8988T (cell line): ENCODE data around the gene GFRA1.
"Not testable (repeated sequence)": the region's sequence is repeated elsewhere in the genome, so short reads cannot be mapped to it uniquely, and the experiment has no call there.

Source experiments
- DNase-seq: peaks from one replicate; pipeline ENCODE4 v3.0.0; 2011

GFRA1 gene

GRCh38 chr10:116195039-116195438 lies 78.0 kb downstream of the GFRA1 start:
- DNase-seq: no peak

GRCh38 chr10:116194061-116194460 lies 78.9 kb downstream of the GFRA1 start:
- DNase-seq: no peak

DNA sequence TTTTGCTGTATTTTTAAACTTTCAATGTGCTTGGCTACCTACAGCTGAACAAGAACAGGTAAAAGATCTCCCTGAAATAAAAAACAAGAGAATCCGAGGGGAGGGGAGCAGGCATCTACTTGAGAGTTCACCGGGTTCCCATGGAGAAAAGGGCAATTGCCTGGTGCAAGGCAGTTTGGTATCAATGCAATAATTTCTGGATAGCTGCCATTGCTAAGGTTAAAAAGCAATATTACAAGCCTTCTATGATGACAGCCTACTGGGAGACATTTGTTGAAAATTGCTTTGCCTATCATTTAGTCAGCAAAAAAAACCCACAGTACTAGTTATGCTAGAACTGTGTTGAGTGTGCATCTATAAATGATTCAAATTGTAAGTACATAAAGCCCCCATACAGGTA lies 82.1 kb downstream of the GFRA1 start:
- DNase-seq: no peak

DNA sequence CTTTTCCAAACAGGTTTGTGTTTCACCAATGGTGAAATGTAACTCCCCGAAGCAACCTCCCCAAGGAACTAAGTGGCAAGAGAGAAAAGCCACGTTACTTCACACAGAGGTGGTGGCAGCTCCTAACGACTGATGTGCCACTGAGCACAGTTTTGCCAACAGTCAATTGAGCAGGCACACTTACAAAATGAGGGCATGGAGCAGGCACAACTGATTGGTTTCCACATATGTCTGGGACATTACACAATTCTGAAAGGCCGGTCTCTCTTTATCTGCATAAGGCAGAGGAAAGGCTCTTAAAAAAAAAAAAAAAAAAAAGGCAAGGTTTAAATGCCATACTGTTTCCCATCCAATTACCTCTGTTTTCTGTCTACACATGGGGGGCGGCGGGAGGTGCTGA lies 86.7 kb downstream of the GFRA1 start:
- DNase-seq: no peak

DNA sequence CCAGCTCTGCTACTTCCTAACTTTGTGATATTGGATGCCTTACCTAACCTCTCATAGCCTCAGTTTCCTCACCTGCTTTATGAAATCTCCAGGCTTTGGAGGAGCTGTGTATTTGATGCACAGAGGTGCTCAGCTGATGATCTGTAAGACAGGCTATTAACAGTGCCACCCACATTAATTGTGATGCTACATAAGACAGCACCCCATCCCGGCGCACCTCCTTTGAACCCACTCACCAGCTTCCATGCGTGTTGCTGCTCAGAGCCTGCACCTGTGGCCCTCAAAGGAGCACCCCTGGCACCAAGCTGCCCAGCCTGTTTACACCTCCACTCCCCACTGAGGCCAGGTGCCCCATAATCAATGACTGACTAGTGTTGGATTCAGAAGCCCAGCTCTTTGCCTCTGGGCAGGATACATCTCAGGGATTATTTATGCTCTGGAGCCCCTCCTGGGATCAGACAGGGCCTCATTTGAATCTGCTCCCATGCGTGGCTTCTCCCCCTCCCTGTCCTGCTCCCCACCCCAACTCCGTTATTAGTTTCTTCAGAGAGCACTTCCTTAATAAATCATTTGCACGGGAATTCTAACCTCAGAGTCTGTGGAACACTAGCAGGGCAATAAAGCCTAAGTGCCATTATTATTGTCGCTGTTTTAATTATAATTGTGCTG lies 87.7 kb downstream of the GFRA1 start:
- DNase-seq: no peak

GRCh38 chr10:116184512-116184794 lies 88.6 kb downstream of the GFRA1 start:
- no peak for DNase-seq

- no peak for DNase-seq
Observed at GRCh38 chr10:116183733-116184511, 89.1 kb downstream of the GFRA1 start.

GRCh38 chr10:116182426-116182825 lies 90.6 kb downstream of the GFRA1 start:
- no peak for DNase-seq

- no peak for DNase-seq
Observed at GRCh38 chr10:116178086-116178605, 94.9 kb downstream of the GFRA1 start.

DNA sequence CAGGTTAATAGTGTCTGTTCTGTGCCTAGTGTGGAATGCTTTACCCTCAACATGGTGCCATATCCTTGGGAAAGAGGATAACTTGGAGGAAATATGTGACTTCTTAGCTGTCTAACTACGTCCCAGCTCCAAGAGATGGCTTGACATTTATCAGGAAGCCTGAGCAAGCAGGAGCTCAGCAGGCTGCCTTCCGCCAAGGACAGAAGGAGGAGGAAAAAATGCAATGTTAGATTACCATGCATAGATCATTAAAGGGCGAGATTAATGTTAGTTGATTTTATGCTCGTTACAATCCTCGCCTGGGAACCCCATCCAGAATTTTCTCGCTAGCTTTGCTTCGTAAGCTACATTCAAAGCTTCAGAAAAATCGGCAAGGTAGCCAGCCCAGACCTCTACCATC lies 97.8 kb downstream of the GFRA1 start:
- DNase-seq: no peak

DNA sequence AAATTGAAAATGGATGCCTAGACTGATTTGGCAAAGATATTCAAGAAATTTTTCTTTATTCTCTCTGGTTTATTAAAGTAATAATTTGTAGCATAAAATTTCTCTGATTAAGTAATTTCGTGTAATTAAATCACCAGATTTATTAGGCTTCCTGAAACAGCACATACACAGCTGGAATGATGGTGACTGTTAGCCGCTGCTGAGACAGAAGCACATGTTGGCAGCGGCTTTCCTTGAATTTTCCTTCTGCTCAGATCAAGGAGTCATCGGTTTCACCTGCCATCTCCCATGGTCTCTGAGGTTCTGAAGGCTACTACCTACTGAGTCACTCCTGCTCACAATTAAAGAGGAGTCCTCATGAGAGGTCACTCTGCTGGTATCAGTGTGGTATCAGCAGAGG lies 101.5 kb downstream of the GFRA1 start:
- no peak for DNase-seq

DNA sequence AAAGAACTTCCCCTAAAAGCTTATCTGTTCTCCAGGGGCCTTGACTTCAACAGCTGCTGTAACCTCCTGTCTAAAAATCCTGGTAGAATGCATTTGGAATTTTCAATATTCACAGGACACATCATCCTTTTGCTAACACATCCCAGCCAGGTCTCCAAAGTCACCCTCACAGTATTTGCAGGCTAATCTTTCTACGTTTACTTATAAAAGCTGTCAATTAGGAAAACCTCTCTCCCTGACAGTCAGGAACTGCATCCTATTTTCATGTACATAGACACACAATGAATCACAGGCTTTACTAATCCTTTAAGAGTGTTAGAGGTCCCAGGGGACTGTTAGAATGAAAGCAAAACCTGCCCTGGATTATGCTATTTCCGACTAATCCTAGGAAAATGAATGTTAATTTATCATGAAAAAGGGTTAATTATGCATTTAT lies 102.2 kb downstream of the GFRA1 start:
- no peak for DNase-seq

- DNase-seq: no peak
Observed at GRCh38 chr10:116169782-116170445, 103.1 kb downstream of the GFRA1 start.

DNA sequence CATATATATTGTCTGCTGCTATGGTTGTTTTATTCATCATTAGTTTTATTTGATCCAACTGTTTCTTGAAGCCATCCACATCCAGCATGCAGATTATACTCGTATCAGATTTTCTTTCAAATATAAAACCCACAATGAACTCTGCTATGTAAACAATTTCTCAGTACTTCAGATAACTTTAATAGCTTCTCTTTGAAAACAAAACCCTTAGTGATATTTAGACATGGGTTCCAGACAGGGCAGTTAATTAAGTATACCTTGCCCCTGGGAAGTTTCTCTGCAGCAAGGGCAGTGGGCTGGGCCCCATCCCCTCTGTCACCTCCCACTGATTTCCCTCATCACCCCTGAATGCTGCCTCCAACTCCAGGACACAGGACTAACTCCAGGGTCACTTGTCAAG lies 104.3 kb downstream of the GFRA1 start:
- no peak for DNase-seq

GRCh38 chr10:116168329-116168728 lies 104.7 kb downstream of the GFRA1 start:
- DNase-seq: no peak

DNA sequence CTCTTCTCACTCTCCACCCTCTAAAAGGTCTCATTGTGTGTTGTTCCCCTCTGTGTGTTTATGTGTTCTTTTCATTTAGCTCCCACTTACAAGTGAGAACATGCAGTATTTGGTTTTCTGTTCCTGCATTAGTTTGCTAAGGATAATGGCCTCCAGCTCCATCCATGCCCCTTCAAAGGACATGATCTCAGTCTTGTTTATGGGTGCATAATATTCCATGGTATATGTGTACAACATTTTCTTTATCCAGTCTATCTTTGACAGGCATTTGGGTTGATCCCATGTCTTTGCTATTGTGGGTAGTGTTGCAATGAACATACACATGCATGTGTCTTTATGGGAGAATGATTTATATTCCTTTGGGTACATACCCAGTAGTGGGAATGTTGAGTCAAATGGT lies 107.1 kb downstream of the GFRA1 start:
- not testable (repeated sequence) for DNase-seq

DNA sequence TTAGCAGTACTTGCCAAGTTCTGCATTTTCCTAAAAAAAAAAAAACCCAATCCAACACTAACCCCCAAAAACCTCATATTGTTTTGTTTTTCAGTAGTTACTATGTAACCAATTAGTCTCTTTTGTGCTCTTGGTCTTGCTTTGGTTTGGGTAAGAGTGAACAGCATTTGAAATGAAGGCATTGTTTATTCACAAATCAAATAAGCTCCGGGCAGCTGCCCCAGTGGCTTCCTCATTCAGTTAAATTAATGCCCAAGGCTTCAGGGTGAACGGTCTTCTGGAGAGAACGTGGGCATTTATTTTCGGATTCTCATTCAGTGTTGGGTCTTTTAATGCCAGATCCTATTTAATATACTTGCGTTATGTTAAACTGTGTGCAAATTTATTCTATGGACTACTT lies 108.7 kb downstream of the GFRA1 start:
- DNase-seq: no peak

GRCh38 chr10:116163333-116164131 lies 109.5 kb downstream of the GFRA1 start:
- DNase-seq: no peak

DNA sequence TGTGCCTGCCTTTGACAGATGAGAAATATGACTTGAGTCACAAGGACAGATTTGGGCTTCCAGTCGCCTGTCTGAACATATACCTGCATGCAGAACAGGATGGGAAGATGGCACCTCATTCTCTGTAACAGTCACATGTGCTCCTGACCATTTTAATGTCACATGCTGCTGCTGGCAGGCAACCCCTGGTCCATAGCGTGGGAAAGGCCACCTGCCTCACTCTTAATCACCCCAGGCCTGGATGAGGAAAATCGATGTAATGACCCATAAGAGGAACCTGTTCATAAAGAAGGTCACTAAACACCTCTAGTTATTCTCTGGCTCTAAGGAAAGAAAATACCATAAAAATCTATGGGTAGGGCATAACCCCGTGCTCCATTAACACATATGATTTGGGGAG lies 110.2 kb downstream of the GFRA1 start:
- no peak for DNase-seq

- DNase-seq: no peak
Observed at GRCh38 chr10:116160271-116160670, 112.7 kb downstream of the GFRA1 start.

DNA sequence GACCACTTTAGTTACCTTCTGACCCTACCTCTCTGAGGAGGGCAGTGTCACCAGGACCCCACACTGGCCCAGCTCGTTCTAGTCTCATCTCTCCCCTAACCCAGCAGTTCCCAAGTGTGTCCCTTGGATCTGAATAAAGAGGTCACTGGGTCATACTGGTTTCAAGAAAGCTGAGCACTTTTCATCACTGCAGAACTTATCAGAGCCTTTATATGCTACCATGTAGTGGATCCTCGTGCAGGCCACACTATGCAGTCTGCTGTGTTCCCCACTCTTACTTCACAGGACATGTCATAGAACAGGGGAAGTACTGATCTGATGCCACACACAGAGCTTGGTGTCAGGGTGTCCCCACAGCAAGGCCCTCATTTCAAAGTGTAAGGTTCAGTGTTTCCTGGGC lies 113.8 kb downstream of the GFRA1 start:
- DNase-seq: no peak

DNA sequence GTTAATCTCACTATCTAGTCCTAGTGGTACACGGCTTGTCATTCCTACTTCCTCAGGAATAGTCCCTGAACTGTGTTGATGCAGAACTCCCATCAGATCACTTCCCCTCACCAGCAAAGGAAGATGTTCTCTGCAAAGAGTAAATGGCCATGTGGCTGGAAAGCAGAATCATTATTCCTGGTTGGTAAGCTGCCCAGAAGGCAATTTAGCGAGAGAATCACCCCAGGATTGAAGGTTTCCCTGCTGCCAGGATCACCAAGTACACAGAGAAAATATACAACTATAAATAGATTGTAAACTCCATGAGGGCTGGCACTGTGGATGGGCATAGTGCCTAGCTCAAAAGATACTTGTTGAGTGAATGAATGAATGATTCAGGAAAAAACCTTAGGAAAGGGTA lies 115.0 kb downstream of the GFRA1 start:
- DNase-seq: no peak

GRCh38 chr10:116157485-116157884 lies 115.5 kb downstream of the GFRA1 start:
- no peak for DNase-seq
